ENCODE measurements around the gene HRG.

DNA sequence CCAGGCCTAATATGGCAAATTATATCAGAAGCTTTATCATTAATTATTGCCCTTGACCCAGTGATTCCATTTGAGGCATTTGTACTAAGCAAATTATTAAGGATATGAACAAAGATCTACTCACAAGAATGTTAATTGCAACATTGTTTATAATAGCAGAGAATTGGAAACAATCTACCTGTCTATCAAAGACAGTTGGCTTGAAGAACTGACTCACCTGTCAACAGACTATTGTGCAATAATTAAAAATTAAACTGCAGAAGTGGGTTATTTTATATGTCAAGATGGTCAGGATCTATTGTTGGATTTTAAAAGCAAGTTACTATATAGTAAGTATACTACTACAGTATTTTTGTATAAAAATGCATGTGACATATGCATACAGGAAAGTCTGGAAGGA, 32.3 kb upstream of the HRG start:
- TF ChIP-seq, protein P1, sequence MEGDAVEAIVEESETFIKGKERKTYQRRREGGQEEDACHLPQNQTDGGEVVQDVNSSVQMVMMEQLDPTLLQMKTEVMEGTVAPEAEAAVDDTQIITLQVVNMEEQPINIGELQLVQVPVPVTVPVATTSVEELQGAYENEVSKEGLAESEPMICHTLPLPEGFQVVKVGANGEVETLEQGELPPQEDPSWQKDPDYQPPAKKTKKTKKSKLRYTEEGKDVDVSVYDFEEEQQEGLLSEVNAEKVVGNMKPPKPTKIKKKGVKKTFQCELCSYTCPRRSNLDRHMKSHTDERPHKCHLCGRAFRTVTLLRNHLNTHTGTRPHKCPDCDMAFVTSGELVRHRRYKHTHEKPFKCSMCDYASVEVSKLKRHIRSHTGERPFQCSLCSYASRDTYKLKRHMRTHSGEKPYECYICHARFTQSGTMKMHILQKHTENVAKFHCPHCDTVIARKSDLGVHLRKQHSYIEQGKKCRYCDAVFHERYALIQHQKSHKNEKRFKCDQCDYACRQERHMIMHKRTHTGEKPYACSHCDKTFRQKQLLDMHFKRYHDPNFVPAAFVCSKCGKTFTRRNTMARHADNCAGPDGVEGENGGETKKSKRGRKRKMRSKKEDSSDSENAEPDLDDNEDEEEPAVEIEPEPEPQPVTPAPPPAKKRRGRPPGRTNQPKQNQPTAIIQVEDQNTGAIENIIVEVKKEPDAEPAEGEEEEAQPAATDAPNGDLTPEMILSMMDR (IDR thresholded peaks at IDR 0.05) = no peak
- TF ChIP-seq POLR2AphosphoS5 (IDR thresholded peaks at IDR 0.05) = no peak

Data from gastroesophageal sphincter (tissue), 3 donors.